Bronchus fibroblast of lung (primary cell): ENCODE results near the gene MBIP. TPM values are rescaled to one million over a fixed set of nuclear protein-coding genes. Genes with fewer than 3 reads are reported as not detected.

ENCODE experiments used
- total RNA-seq: library from RNA; depleted of rRNA; stranded (reverse); fragments of >200 nt; gene quantifications from 2 replicates; pipeline ENCODE4 v1.2.3, GENCODE V29; 2015

Gene MBIP, protein sequence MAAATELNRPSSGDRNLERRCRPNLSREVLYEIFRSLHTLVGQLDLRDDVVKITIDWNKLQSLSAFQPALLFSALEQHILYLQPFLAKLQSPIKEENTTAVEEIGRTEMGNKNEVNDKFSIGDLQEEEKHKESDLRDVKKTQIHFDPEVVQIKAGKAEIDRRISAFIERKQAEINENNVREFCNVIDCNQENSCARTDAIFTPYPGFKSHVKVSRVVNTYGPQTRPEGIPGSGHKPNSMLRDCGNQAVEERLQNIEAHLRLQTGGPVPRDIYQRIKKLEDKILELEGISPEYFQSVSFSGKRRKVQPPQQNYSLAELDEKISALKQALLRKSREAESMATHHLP
- total RNA-seq, result 5.4 and 9.4 TPM in 2 replicates

GRCh38 chr14:36320200-36320896, at the start of gene MBIP:
Gene MBIP (minus strand): TSS chr14:36320637. CDS start chr14:36320588, 49 bp downstream.

Other genes with a start within 250 kb of the MBIP start
- gene PTCSC3, start 143.9 kb downstream of the MBIP start, total RNA-seq, result not detected in 2 replicates
- gene NKX2-1, start 199.6 kb upstream of the MBIP start, total RNA-seq, result not detected in 2 replicates